GM21515 (cell line): ENCODE results near the gene KCNJ12.

Experiments used
- ATAC-seq: cut with Tn5 transposase; IDR thresholded peaks from one replicate; pipeline ENCODE4 v1.9.1; 2021; ENCODE audit not compliant: unreplicated experiment

Gene KCNJ12

GRCh38 chr17:21363776-21364642 lies 12.1 kb upstream of the KCNJ12 start:
- no peak for ATAC-seq

- ATAC-seq, result no peak
Measured at GRCh38 chr17:21365016-21365415, 11.1 kb upstream of the KCNJ12 start.

GRCh38 chr17:21368545-21369246 lies 7.5 kb upstream of the KCNJ12 start:
- ATAC-seq, result no peak

- no peak for ATAC-seq
Measured at GRCh38 chr17:21369395-21369794, 6.8 kb upstream of the KCNJ12 start.

- no peak for ATAC-seq
Measured at GRCh38 chr17:21370430-21370829, 5.7 kb upstream of the KCNJ12 start.

GRCh38 chr17:21371511-21372081 lies 4.6 kb upstream of the KCNJ12 start:
- no peak for ATAC-seq

- no peak for ATAC-seq
Measured at GRCh38 chr17:21372256-21372954, 3.8 kb upstream of the KCNJ12 start.

GRCh38 chr17:21373036-21373435 lies 3.1 kb upstream of the KCNJ12 start:
- no peak for ATAC-seq

- ATAC-seq, result no peak
Measured at GRCh38 chr17:21373696-21374440, 2.3 kb upstream of the KCNJ12 start.

GRCh38 chr17:21374441-21375161 lies 1.6 kb upstream of the KCNJ12 start:
- ATAC-seq, result no peak

GRCh38 chr17:21375162-21375560 lies 996 bp upstream of the KCNJ12 start:
- ATAC-seq, result no peak

- no peak for ATAC-seq
Measured at GRCh38 chr17:21375757-21376080, 438 bp upstream of the KCNJ12 start.

- no peak for ATAC-seq
Measured at GRCh38 chr17:21376759-21377690, 868 bp downstream of the KCNJ12 start.

- ATAC-seq, result no peak
Measured at GRCh38 chr17:21377705-21378396, 1.7 kb downstream of the KCNJ12 start.

GRCh38 chr17:21378553-21378952 lies 2.4 kb downstream of the KCNJ12 start:
- no peak for ATAC-seq

GRCh38 chr17:21379080-21379711 lies 3.0 kb downstream of the KCNJ12 start:
- ATAC-seq, result no peak

- no peak for ATAC-seq
Measured at GRCh38 chr17:21380659-21381058, 4.5 kb downstream of the KCNJ12 start.

- no peak for ATAC-seq
Measured at GRCh38 chr17:21381076-21381706, 5.0 kb downstream of the KCNJ12 start.
